Large intestine (tissue), 12 donors: ENCODE data around the gene ZNF793. TPM values are rescaled to one million over a fixed set of nuclear protein-coding genes. Genes with fewer than 3 reads are reported as not detected.

ENCODE experiments used
- DNase-seq, 2 donors: peaks; one replicate each; pipeline versions ENCODE4 v3.0.0 to v3.0.0-alpha.2; 2013
- H3K27ac ChIP-seq: one replicate; pipeline ENCODE4 v1.5.1; 2013; ENCODE audit warnings: low read length
- H3K27me3 ChIP-seq: 2 replicates; pipeline ENCODE4 v1.6.1; 2013; ENCODE audit warnings: low read length; ENCODE audit not compliant: control insufficient read depth, insufficient read depth
- H3K36me3 ChIP-seq: 2 replicates; pipeline ENCODE4 v1.6.1; 2013; ENCODE audit warnings: low read length; ENCODE audit not compliant: control insufficient read depth, insufficient read depth
- H3K4me1 ChIP-seq: one replicate; pipeline ENCODE4 v1.6.1; 2013; ENCODE audit warnings: low read length; ENCODE audit not compliant: control insufficient read depth, insufficient read depth
- H3K4me3 ChIP-seq: one replicate; pipeline ENCODE4 v1.5.1; 2013; ENCODE audit warnings: low read length
- H3K9me3 ChIP-seq: one replicate; pipeline ENCODE4 v1.6.1; 2013; ENCODE audit warnings: mild to moderate bottlenecking, low read depth, low read length, moderate library complexity; ENCODE audit not compliant: control insufficient read depth
- WGBS: methylation state at CpG from one replicate; pipeline ENCODE4 v1.1.5; 2013; ENCODE audit warnings: low lambda C conversion rate; ENCODE audit not compliant: insufficient coverage; 5-methylcytosine and 5-hydroxymethylcytosine counted together
- long read RNA-seq, 11 donors: transcript quantifications; one replicate each; lab custom pipeline, GENCODE V29; 2026
- polyA plus RNA-seq: library from polyadenylated mRNA; unstranded; fragments of 120-200 nt; gene quantifications from one replicate; pipeline ENCODE4 v1.2.1, GENCODE V29; 2013

ZNF793 gene
- polyA plus RNA-seq, result 15.3 TPM
- long read RNA-seq, donor 1, result 0 reads
- long read RNA-seq, donor 2, result 0 reads
- long read RNA-seq, donor 3, result 0 reads
- long read RNA-seq, donor 4, result 0 reads
- long read RNA-seq, donor 5, result 0 reads
- long read RNA-seq, donor 6, partial matches to known transcripts, result 6 of 6 reads
- long read RNA-seq, donor 6, other reads (novel, unspliced or antisense), result 0 of 6 reads
- long read RNA-seq, donor 7, result 0 reads
- long read RNA-seq, donor 8, result 0 reads
- long read RNA-seq, donor 9, result 0 reads
- long read RNA-seq, donor 10, result 0 reads
- long read RNA-seq, donor 11, partial matches to known transcripts, result 0 of 1 reads
- long read RNA-seq, donor 11, other reads (novel, unspliced or antisense), result 0 of 1 reads

DNA sequence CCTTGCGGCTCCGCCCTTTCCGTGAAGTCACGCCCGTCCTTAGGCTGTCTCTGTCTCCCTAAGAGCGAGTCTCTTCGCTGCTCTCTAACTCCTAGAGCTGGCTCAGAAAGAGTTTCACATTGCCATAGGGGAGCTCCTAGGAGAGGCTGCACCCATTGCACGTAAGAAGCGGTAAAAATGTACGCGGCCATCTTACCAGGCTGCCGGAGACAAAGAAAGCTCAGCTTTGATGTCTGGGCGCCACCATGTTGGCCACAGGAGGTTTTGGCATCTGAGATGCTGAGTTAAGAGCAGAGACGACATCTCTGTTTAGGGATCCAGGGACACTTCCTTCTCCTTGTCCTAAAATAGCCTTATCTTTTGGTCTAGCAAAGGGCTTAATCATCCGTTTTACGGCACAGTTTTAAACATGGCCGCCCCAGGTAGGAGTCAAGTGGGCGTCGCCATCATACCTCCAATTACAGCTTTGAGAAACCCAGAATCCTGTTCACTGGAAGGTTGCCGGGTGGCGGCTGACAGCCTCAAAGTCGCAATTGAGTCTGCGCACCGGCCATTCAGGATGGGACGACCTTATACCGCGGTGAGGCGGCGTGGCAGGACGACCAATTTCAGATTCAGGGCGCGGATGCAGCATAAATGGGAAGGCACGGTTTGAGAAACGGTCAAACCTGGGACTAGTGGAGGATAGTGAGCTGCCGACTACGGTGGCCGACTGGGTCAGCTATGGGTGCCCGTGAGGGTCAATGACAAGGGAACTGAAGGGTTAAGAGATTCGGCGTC, at the start of gene ZNF793:
Gene ZNF793 (plus strand): TSS at position 553 of the 780 bp plus-strand sequence. CDS start 16,501 bp downstream, outside the sequence.
- peak within 1 kb of the TSS; percentile 62 for H3K4me3 ChIP-seq
- no peaks in the 10 kb centered on the region for H3K27me3 ChIP-seq
- peaks cover 7% of the 10 kb centered on the region for H3K4me1 ChIP-seq
- DNase-seq, result peak; percentile 82 to 97
- no peaks in the 10 kb centered on the region for H3K9me3 ChIP-seq
- H3K36me3 ChIP-seq, result peaks cover under 1% of the 10 kb centered on the region
- no CpG with 5 or more reads among the region's 40 CpGs for WGBS
- peak within 1 kb of the TSS; percentile 94 for H3K27ac ChIP-seq

DNA sequence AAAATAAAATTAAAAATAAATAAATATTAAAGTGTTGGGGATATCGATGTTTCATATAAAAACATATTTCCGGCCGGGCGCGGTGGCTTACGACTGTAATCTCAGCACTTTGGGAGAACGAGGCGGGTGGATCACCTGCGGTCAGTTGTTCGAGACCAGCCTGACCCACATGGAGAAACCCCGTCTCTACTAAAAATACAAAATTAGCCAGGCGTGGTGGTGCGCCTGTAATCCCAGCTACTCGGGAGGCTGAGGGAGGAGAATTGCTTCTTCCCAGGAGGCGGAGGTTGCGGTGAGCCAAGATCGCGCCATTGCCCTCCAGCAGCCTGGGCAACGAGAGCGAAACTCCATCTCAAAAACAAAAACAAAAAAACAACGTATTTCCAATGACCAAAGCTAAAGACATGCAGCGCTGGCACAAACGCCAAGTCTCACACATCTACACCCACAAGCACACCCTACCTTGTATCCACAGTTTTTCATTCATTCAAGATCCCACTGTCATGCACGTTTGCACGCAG, 40.4 kb upstream of the ZNF793 start:
- Histone ChIP-seq H3K27me3 (no peaks in the 10 kb centered on the region), H3K4me3 (peak overlapping the region; percentile 89), H3K36me3 (peaks cover 11% of the 10 kb centered on the region), H3K27ac (peak overlapping the region; percentile 85), H3K4me1 (peaks cover 3% of the 10 kb centered on the region), H3K9me3 (peaks cover 5% of the 10 kb centered on the region)
- DNase-seq, result no peak
- 25% methylated on average over 4 of the region's 25 CpGs for WGBS

DNA sequence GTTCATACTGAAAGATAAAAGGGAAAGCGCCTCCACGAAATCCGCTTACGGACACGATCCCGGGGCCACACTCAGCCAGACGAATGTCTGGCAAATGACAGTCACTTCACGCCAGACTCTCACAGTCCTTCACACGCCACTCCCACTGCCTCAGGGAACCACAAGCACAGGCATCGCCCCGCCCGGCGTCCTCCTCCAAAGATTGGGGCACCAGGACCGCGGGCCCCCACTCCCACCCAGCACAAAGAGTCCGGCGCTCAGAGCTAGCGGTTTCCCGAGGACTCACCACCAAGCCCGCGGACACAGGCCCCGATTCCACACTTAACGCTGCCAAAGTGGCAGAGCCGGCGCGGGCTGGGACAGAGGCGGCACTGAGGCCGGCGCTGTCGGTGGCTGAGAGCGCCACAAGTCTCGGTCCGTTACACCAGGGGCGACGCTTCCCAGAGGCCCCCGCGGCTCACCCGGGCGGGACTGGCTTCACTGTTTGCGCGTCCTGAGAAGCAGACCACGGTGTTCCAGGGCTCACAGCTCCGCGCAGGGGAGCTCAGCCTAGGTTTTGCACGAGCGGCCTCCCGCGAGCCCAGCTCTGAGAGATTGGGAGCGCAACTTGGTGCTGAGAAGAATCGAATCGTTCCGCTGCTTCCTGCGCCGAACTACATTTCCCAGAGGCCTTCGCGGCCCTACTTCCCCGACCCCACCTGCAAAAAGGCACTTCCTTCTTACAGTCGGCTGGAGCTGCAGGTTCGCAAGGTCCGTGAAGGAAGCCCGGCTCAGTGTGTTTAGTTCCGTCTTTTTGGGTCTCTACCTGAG, 39.7 kb upstream of the ZNF793 start, which contains the start of gene ZNF569:
Gene ZNF569 (minus strand): TSS at position 647 of the 810 bp plus-strand sequence. CDS start 22,523 bp downstream, outside the sequence.
- Histone ChIP-seq H3K9me3 (peaks cover 5% of the 10 kb centered on the region), H3K4me3 (peak within 1 kb of the TSS; percentile 89), H3K36me3 (peaks cover 14% of the 10 kb centered on the region), H3K27me3 (no peaks in the 10 kb centered on the region), H3K27ac (peak within 1 kb of the TSS; percentile 85), H3K4me1 (peaks cover 3% of the 10 kb centered on the region)
- DNase-seq, result peak; percentile 91 to 98
- WGBS, result no CpG with 5 or more reads among the region's 62 CpGs

DNA sequence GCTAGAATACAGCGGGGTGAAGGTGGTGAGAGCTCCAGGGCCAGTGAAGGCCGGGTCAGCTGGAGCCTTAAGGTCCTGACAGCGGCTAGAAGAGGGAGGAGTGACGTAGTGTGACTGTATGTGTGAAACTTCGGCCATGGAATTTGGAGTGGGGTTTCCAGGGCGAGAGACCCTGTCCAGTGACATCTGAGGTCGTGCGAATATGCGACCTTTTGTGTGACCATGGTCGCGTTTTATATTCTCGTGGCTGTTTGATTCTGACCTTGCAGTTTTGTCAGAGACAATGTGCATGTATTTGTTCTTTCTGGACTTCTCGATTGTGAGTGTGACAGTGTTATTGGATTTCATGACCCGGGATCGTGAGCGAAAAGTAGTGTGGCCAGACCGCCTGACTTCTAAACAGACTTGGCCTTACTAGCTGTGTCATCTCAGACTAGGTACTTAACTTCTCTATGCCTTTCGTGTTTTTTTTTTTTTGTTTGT, 39.1 kb upstream of the ZNF793 start:
- Histone ChIP-seq H3K27me3 (no peaks in the 10 kb centered on the region), H3K27ac (peak overlapping the region; percentile 85), H3K4me3 (peak overlapping the region; percentile 89), H3K4me1 (peaks cover 3% of the 10 kb centered on the region), H3K9me3 (peaks cover 10% of the 10 kb centered on the region), H3K36me3 (peaks cover 12% of the 10 kb centered on the region)
- WGBS, result no CpG with 5 or more reads among the region's 18 CpGs
- no peak for DNase-seq

DNA sequence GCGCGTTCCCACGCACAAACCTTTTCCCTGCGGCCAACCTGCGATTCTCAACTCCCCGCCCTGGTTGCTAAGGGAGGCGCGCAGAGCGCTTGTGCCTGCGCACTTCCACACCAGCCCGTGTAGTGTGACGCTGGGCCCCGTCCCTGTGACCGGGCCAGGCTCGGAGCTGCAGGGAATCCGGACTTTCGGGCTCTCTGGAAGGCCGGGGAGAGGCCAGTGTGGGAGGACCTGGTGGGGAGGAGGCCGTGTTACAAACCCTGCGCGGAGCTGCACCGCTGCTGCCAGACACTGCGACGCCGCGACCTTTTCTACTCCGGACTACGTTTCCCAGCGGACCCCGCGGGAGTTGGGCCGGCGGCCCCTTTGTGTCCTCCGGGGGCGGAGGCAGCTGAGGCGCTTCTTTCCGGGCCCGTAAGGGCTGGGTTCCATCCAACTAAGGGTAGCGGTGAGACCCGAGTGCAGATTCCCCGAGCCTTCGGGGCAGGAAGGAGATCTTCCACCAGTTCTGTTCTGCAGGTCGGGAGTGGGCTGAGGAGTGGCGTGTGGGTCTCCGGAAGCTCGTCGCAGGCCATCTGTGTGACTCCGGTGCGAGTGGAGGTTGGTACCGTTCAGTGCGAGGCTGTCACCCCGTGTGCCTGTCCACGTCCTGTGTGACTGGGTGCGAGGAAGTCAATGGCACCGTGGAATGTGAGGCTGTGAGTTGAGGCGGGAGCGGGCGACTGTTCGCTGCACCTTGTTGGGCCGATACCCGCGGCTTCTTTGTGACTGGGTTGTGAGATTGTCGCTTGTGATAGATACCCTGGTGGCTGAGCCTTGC, 37.6 kb upstream of the ZNF793 start, which contains the start of gene ZNF570:
Gene ZNF570 (plus strand): TSS at position 396 of the 817 bp plus-strand sequence. CDS start 999 bp downstream, outside the sequence.
- H3K36me3 ChIP-seq, result peaks cover 12% of the 10 kb centered on the region
- H3K9me3 ChIP-seq, result peaks cover 12% of the 10 kb centered on the region
- peaks cover 3% of the 10 kb centered on the region for H3K4me1 ChIP-seq
- DNase-seq, result peak; percentile 84 to 97
- no CpG with 5 or more reads among the region's 63 CpGs for WGBS
- H3K27me3 ChIP-seq, result no peaks in the 10 kb centered on the region
- peak within 1 kb of the TSS; percentile 89 for H3K4me3 ChIP-seq
- H3K27ac ChIP-seq, result peak within 1 kb of the TSS; percentile 76

DNA sequence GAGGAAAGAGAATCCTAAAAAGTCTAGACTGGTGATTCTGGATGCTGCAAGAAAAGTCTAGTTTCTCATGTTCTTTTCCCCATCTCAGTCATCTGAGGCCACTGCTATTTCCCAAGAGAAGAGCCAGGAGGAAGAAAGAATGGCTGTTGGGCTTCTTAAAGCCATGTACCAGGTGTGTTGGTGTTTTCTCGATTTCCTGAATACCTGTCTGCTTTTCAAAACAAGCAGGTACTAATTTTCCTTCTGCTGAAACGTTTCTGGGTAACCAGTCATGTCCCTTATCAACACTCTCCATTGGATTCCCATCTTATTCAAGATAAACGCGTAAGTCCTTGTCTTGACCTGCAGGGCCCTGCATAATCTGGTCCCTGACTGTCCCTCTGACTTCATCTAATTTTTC, 36.5 kb upstream of the ZNF793 start:
- H3K4me3 ChIP-seq, result peak overlapping the region; percentile 89
- H3K9me3 ChIP-seq, result peaks cover 19% of the 10 kb centered on the region
- no peak overlapping the region for H3K27ac ChIP-seq
- no CpG with 5 or more reads among the region's 4 CpGs for WGBS
- H3K36me3 ChIP-seq, result peaks cover 5% of the 10 kb centered on the region
- DNase-seq, result peak in 1 of 2 donors; percentile 5
- H3K4me1 ChIP-seq, result peaks cover 3% of the 10 kb centered on the region
- H3K27me3 ChIP-seq, result no peaks in the 10 kb centered on the region

DNA sequence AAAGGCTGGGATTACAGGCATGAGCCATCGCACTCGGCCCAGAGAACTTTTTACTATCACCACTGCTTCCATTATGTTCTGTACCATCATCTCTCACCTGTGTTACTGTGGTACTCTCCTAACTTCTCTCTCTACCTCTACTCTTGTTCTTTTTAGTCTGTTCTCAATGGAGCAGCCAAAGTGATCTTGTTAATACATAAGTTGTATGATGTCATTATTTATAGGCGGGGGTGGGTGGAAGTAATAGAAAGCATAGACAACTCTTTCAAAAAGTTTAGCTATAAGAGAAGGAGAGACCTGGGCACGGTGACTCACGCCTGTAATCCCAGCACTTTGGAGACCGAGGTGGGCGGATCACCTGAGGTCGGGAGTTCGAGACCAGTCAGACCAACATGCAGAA, 34.6 kb upstream of the ZNF793 start:
- no peak overlapping the region for H3K27ac ChIP-seq
- H3K27me3 ChIP-seq, result no peaks in the 10 kb centered on the region
- no peak overlapping the region for H3K4me3 ChIP-seq
- no CpG with 5 or more reads among the region's 9 CpGs for WGBS
- H3K9me3 ChIP-seq, result peaks cover 19% of the 10 kb centered on the region
- DNase-seq, result no peak
- peaks cover 22% of the 10 kb centered on the region for H3K36me3 ChIP-seq
- peaks cover 3% of the 10 kb centered on the region for H3K4me1 ChIP-seq

DNA sequence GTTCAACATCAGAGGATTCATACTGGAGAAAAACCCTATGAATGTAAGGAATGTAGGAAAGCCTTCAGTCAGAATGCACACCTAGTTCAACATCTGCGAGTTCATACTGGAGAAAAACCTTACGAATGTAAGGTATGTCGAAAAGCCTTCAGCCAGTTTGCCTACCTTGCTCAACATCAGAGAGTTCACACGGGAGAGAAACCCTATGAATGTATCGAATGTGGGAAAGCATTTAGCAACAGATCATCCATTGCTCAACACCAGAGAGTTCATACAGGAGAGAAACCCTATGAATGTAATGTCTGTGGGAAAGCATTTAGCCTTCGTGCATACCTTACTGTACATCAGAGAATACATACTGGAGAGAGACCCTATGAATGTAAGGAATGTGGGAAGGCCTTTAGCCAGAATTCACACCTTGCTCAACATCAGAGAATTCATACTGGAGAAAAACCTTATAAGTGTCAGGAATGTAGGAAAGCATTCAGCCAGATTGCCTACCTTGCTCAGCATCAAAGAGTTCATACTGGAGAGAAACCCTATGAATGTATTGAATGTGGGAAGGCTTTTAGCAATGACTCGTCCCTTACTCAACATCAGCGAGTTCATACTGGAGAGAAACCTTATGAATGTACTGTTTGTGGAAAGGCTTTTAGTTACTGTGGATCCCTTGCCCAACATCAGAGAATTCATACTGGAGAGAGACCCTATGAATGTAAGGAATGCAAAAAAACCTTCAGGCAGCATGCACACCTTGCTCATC, 22.2 kb upstream of the ZNF793 start:
- peaks cover 28% of the 10 kb centered on the region for H3K9me3 ChIP-seq
- 100% methylated on average over 3 of the region's 8 CpGs for WGBS
- no peak for DNase-seq
- H3K27ac ChIP-seq, result no peak overlapping the region
- H3K36me3 ChIP-seq, result peaks cover 20% of the 10 kb centered on the region
- no peaks in the 10 kb centered on the region for H3K4me1 ChIP-seq
- no peak overlapping the region for H3K4me3 ChIP-seq
- H3K27me3 ChIP-seq, result no peaks in the 10 kb centered on the region

DNA sequence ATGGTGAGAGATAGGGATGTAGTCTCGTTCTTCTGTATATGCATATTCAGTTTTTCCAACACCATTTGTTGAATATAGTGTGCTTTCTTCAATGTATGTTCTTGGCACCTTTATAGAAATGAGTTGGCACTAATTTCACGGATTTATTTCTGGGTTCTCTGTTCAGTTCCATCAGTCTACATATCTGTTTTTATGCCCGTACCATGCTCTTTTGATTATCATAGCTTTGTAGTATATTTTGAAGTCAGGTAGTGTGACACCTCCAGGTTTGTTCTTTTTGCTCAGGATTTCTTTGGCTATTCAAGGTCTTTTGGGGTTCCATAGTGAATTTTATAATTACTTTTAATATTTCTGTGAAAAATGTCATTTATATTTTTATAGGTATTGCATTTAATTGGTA, 14.5 kb upstream of the ZNF793 start:
- H3K9me3 ChIP-seq, result peaks cover 22% of the 10 kb centered on the region
- no peak overlapping the region for H3K27ac ChIP-seq
- H3K36me3 ChIP-seq, result no peaks in the 10 kb centered on the region
- no peak overlapping the region for H3K4me3 ChIP-seq
- WGBS, result 54% methylated on average over 2 of the region's 3 CpGs
- H3K27me3 ChIP-seq, result no peaks in the 10 kb centered on the region
- no peaks in the 10 kb centered on the region for H3K4me1 ChIP-seq
- DNase-seq, result no peak
